SKM-1 (cell line): ENCODE data around the gene ABTB2.

Experiments used
- DNase-seq: peaks from one replicate; lab custom pipeline; 2025; ENCODE audit not compliant: unreplicated experiment; lab: John Stamatoyannopoulos, UW

Gene ABTB2

GRCh38 chr11:34317666-34318065, 40.1 kb downstream of the ABTB2 start:
- no peak for DNase-seq

GRCh38 chr11:34317036-34317360, 40.8 kb downstream of the ABTB2 start:
- no peak for DNase-seq

GRCh38 chr11:34316347-34317035, 41.3 kb downstream of the ABTB2 start:
- no peak for DNase-seq

- no peak for DNase-seq
Observed at GRCh38 chr11:34315394-34315793, 42.4 kb downstream of the ABTB2 start.

- no peak for DNase-seq
Observed at GRCh38 chr11:34314936-34315335, 42.9 kb downstream of the ABTB2 start.

GRCh38 chr11:34314176-34314575, 43.6 kb downstream of the ABTB2 start:
- no peak for DNase-seq

GRCh38 chr11:34313099-34313517, 44.7 kb downstream of the ABTB2 start:
- DNase-seq = no peak

GRCh38 chr11:34311126-34311525, 46.7 kb downstream of the ABTB2 start:
- no peak for DNase-seq

- no peak for DNase-seq
Observed at GRCh38 chr11:34309965-34310364, 47.8 kb downstream of the ABTB2 start.

GRCh38 chr11:34308913-34309585, 48.8 kb downstream of the ABTB2 start:
- peak; percentile 44 for DNase-seq

GRCh38 chr11:34308049-34308912, 49.5 kb downstream of the ABTB2 start:
- no peak for DNase-seq

- no peak for DNase-seq
Observed at GRCh38 chr11:34305780-34306179, 52.0 kb downstream of the ABTB2 start.

- no peak for DNase-seq
Observed at GRCh38 chr11:34305193-34305592, 52.6 kb downstream of the ABTB2 start.

- DNase-seq = no peak
Observed at GRCh38 chr11:34303028-34303570, 54.7 kb downstream of the ABTB2 start.

GRCh38 chr11:34302046-34302921, 55.5 kb downstream of the ABTB2 start:
- DNase-seq = peak; percentile 49

GRCh38 chr11:34300926-34301295, 56.9 kb downstream of the ABTB2 start:
- no peak for DNase-seq

- no peak for DNase-seq
Observed at GRCh38 chr11:34300026-34300925, 57.5 kb downstream of the ABTB2 start.

GRCh38 chr11:34299284-34299972, 58.4 kb downstream of the ABTB2 start:
- no peak for DNase-seq

- DNase-seq = no peak
Observed at GRCh38 chr11:34298871-34299270, 58.9 kb downstream of the ABTB2 start.
